Mononuclear cell (primary cell): ENCODE measurements around the gene PPP1R3A. TPM values are rescaled to one million over a fixed set of nuclear protein-coding genes. Genes with fewer than 3 reads are reported as not detected.

Experiments
- H3K27me3 ChIP-seq: 2 replicates; pipeline ENCODE4 v1.6.0; 2011; ENCODE audit warnings: low read length, control low read depth; ENCODE audit not compliant: insufficient read depth
- H3K4me1 ChIP-seq: 2 replicates; pipeline ENCODE4 v1.5.1; 2011; ENCODE audit warnings: mild to moderate bottlenecking, low read length, control low read depth; ENCODE audit not compliant: insufficient read depth
- H3K4me3 ChIP-seq: 2 replicates; pipeline ENCODE4 v1.5.1; 2011; ENCODE audit warnings: mild to moderate bottlenecking, low read length, moderate library complexity
- H3K9me3 ChIP-seq: 2 replicates; pipeline ENCODE4 v1.5.1; 2011; ENCODE audit warnings: low read depth, mild to moderate bottlenecking, control low read depth, low read length
- total RNA-seq: library from RNA; depleted of rRNA; stranded (reverse); fragments of >200 nt; gene quantifications from one replicate; pipeline ENCODE4 v1.2.3, GENCODE V29; 2012

PPP1R3A gene
- total RNA-seq, 1 donor, result not detected

- Histone ChIP-seq H3K27me3 (no peaks in the 10 kb centered on the region), H3K4me1 (no peaks in the 10 kb centered on the region), H3K4me3 (no peak overlapping the region), H3K9me3 (no peaks in the 10 kb centered on the region)
Observed at GRCh38 chr7:113912876-113913275, 5.9 kb downstream of the PPP1R3A start.

- H3K9me3 ChIP-seq, result no peaks in the 10 kb centered on the region
- H3K4me1 ChIP-seq, result no peaks in the 10 kb centered on the region
- H3K4me3 ChIP-seq, result no peak overlapping the region
Observed at GRCh38 chr7:113907617-113908016, 11.2 kb downstream of the PPP1R3A start.

GRCh38 chr7:113904521-113904920, 14.3 kb downstream of the PPP1R3A start:
- Histone ChIP-seq H3K4me1 (no peaks in the 10 kb centered on the region), H3K27me3 (no peaks in the 10 kb centered on the region), H3K9me3 (no peaks in the 10 kb centered on the region), H3K4me3 (no peak overlapping the region)

More at GRCh38 chr7:113907617-113908016, 11.2 kb downstream of the PPP1R3A start:
- H3K27me3 ChIP-seq, result no peaks in the 10 kb centered on the region

DNA sequence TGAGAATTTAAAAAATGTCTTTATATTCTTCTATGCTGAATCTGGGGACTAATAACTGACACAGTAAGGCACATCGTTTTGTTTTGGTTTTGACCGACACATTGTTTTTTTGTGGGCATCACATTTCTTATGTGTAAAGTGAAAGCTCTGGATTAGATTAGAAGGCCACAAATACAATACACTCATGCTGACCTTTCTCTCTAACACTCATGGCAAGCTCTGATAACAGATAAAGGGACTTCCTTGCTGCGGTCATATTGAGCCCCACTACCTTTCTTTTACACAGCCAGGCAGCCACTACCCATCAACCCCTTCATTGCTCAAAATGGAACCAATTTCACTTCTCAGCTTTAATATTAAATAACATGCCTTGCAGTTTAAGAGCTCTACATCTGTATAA, 26.0 kb downstream of the PPP1R3A start:
- H3K9me3 ChIP-seq, result no peaks in the 10 kb centered on the region
- no peaks in the 10 kb centered on the region for H3K4me1 ChIP-seq
- no peaks in the 10 kb centered on the region for H3K27me3 ChIP-seq
- H3K4me3 ChIP-seq, result no peak overlapping the region

DNA sequence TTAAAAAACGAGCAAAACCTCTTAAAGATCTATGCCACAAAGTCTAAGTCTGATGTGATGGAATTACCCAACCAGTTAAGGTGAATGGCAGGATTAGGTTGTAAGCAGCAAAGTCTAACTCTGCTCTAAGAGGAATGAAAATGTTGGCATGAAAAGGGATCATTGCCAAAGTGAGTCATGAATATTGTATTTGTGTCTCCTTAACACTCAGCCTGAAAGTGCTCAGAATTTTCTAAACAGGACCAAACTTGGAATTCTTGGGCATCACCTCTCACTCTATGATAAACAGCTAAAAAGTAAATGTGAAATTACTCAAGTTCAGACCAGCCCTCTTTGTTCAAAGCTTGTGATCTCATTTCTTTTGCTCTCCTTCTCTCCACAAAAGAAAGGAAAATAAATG, 27.0 kb downstream of the PPP1R3A start:
- H3K4me1 ChIP-seq, result no peaks in the 10 kb centered on the region
- H3K9me3 ChIP-seq, result no peaks in the 10 kb centered on the region
- H3K27me3 ChIP-seq, result no peaks in the 10 kb centered on the region

GRCh38 chr7:113891031-113891350, 27.8 kb downstream of the PPP1R3A start:
- Histone ChIP-seq H3K4me1 (no peaks in the 10 kb centered on the region), H3K4me3 (no peak overlapping the region), H3K9me3 (no peaks in the 10 kb centered on the region), H3K27me3 (no peaks in the 10 kb centered on the region)

More for the DNA sequence above, 27.0 kb downstream of the PPP1R3A start:
- H3K4me3 ChIP-seq, result no peak overlapping the region

GRCh38 chr7:113890331-113891030, 28.3 kb downstream of the PPP1R3A start:
- H3K27me3 ChIP-seq, result no peaks in the 10 kb centered on the region
- no peaks in the 10 kb centered on the region for H3K4me1 ChIP-seq
- no peak overlapping the region for H3K4me3 ChIP-seq
- no peaks in the 10 kb centered on the region for H3K9me3 ChIP-seq

- H3K27me3 ChIP-seq, result no peaks in the 10 kb centered on the region
- H3K4me1 ChIP-seq, result no peaks in the 10 kb centered on the region
- H3K9me3 ChIP-seq, result no peaks in the 10 kb centered on the region
- no peak overlapping the region for H3K4me3 ChIP-seq
Observed at GRCh38 chr7:113883096-113883495, 35.7 kb downstream of the PPP1R3A start.

DNA sequence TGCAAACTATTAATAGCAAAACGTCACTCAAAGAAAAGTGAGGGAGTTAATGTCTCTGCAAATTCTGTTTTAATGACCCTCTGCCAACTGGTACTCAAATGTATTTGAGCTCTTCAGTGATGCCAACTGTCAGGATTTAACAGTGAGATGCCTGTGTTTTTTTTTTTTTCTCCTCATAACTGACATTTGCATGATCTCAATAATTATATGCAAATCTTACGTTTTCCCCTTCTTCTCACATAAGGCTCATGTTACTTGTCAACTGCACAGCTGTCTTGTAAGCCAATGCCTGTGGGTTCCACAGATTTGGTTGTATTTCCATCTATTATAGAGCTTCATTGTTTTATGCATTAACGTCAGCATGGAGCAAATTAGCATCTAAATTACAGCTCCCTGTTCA, 38.2 kb downstream of the PPP1R3A start:
- H3K4me3 ChIP-seq, result no peak overlapping the region
- H3K27me3 ChIP-seq, result no peaks in the 10 kb centered on the region
- H3K9me3 ChIP-seq, result no peaks in the 10 kb centered on the region
- no peaks in the 10 kb centered on the region for H3K4me1 ChIP-seq

DNA sequence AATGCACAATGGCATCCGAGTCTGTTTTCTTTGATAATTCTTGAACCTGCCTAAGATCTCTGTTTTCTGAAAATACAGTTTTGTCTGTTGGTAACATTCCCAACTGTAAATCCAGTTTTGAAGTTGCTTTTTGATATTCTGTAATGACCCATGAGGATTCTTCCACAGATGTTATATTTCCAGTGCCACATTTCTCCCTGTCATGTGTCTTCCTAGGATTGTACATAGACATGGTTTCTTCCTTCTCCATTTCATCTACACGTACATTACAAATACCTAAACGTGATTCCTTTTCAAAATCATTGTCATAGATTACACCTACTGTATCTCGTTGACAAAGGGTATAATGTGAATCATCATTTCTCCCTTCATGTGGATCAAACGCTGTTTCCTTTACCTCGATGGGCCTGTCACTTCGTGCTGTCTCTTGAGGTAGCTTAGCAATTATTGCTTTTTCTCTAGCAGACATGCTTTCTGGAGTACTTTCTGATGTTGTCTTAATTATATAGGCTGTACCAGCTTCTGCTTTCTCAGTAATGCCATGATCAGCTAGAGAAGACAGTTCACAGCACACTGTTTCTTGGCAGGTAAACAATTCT, 40.3 kb downstream of the PPP1R3A start:
- Histone ChIP-seq H3K4me3 (no peak overlapping the region), H3K9me3 (no peaks in the 10 kb centered on the region), H3K27me3 (no peaks in the 10 kb centered on the region), H3K4me1 (no peaks in the 10 kb centered on the region)

- Histone ChIP-seq H3K27me3 (no peaks in the 10 kb centered on the region), H3K4me1 (no peaks in the 10 kb centered on the region), H3K4me3 (no peak overlapping the region), H3K9me3 (no peaks in the 10 kb centered on the region)
Observed at GRCh38 chr7:113875224-113875623, 43.6 kb downstream of the PPP1R3A start.

DNA sequence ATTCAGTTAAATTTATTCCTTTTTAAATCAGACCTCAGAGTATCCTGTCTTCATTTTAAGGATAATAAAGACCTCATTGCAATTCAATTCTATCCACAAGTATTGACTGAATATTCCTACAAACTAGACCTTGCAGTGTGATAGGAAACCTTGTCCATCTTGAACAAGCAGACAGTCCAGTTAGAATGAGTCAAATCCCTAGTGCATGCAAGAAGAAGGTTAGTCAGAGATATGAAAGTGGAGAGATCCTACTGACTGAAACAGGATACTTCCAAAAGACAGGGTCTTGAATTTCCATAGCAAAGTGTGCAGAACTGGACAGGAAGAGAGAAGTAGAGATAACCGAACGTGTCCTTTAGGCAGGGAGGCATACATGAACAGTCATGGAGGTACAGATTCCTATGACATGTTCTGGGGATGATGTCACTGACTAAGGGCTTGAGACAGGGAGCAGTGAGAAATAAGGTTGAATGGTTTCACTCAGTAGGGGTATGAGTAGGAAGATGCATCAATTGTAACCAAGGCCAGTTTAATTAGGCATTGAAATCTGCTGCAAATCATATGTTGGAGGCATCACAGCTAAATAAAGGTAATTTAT, 45.2 kb downstream of the PPP1R3A start:
- Histone ChIP-seq H3K4me1 (no peaks in the 10 kb centered on the region), H3K27me3 (no peaks in the 10 kb centered on the region), H3K9me3 (no peaks in the 10 kb centered on the region), H3K4me3 (no peak overlapping the region)

DNA sequence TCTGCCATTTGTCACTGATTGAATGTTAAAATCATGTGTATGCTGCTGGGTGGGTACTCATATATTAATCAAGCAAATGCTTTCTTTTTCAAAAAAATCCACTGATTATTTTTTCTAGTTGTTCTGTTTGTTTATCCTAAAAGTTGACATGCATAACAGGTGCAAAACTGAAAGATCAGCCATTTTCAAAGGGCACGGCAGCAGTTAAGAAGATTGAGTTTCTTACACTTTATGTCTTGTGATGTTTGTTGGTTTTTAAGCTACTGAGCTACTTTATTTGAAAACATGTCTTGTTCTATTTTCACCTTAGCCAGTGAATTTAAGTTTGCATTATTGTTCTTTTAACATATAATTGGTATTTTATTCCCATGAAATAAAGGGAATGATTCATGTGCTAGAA, 45.8 kb downstream of the PPP1R3A start:
- Histone ChIP-seq H3K9me3 (no peaks in the 10 kb centered on the region), H3K4me3 (no peak overlapping the region), H3K27me3 (no peaks in the 10 kb centered on the region), H3K4me1 (no peaks in the 10 kb centered on the region)

- Histone ChIP-seq H3K4me3 (no peak overlapping the region), H3K9me3 (no peaks in the 10 kb centered on the region), H3K27me3 (no peaks in the 10 kb centered on the region), H3K4me1 (no peaks in the 10 kb centered on the region)
Observed at GRCh38 chr7:113867325-113867724, 51.5 kb downstream of the PPP1R3A start.

GRCh38 chr7:113856010-113856409, 62.8 kb downstream of the PPP1R3A start:
- Histone ChIP-seq H3K4me1 (no peaks in the 10 kb centered on the region), H3K4me3 (no peak overlapping the region), H3K9me3 (no peaks in the 10 kb centered on the region), H3K27me3 (no peaks in the 10 kb centered on the region)

- H3K9me3 ChIP-seq, result no peaks in the 10 kb centered on the region
- H3K4me3 ChIP-seq, result no peak overlapping the region
- no peaks in the 10 kb centered on the region for H3K4me1 ChIP-seq
- no peaks in the 10 kb centered on the region for H3K27me3 ChIP-seq
Observed at GRCh38 chr7:113840954-113841353, 77.9 kb downstream of the PPP1R3A start.
